HUES64 (cell line): ENCODE measurements around the gene DPM2. TPM values are rescaled to one million over a fixed set of nuclear protein-coding genes. Genes with fewer than 3 reads are reported as not detected.

Experiments
- H3K27ac ChIP-seq: 2 replicates; pipeline ENCODE4 v1.7.0; 2013; ENCODE audit warnings: low read depth, low read length, inconsistent platforms
- H3K27me3 ChIP-seq: 2 replicates; pipeline ENCODE4 v1.6.1; 2013; ENCODE audit warnings: mild to moderate bottlenecking, low read length; ENCODE audit not compliant: insufficient read depth
- H3K36me3 ChIP-seq: 2 replicates; pipeline ENCODE4 v1.6.1; 2013; ENCODE audit warnings: mild to moderate bottlenecking, low read length; ENCODE audit not compliant: insufficient read depth
- H3K4me1 ChIP-seq: 2 replicates; pipeline ENCODE4 v1.6.1; 2013; ENCODE audit warnings: mild to moderate bottlenecking, low read length, moderate library complexity; ENCODE audit not compliant: insufficient read depth
- H3K4me3 ChIP-seq: 2 replicates; pipeline ENCODE4 v1.5.1; 2013; ENCODE audit warnings: mild to moderate bottlenecking, low read length, moderate library complexity
- H3K9ac ChIP-seq: 2 replicates; pipeline ENCODE4 v1.6.1; 2013; ENCODE audit warnings: mild to moderate bottlenecking, low read depth, low read length
- H3K9me3 ChIP-seq: 2 replicates; pipeline ENCODE4 v1.6.1; 2013; ENCODE audit warnings: low read depth, low read length; ENCODE audit not compliant: insufficient read depth
- WGBS: fragments of 150-250, 120-280 bp; methylation state at CpG from one replicate; pipeline ENCODE4 v1.1.7; 2013; ENCODE audit warnings: missing lambda C conversion rate; 5-methylcytosine and 5-hydroxymethylcytosine counted together
- polyA plus RNA-seq, 2 experiments: library from polyadenylated mRNA; stranded (reverse); fragments of 50-300 nt; gene quantifications; one replicate each; pipeline ENCODE4 v1.2.3, GENCODE V29; 2013

Gene DPM2, protein sequence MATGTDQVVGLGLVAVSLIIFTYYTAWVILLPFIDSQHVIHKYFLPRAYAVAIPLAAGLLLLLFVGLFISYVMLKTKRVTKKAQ
- polyA plus RNA-seq (2013, experiment 1 of 2): 33.5 TPM
- 37.0 TPM for polyA plus RNA-seq (2013, experiment 2 of 2)

DNA sequence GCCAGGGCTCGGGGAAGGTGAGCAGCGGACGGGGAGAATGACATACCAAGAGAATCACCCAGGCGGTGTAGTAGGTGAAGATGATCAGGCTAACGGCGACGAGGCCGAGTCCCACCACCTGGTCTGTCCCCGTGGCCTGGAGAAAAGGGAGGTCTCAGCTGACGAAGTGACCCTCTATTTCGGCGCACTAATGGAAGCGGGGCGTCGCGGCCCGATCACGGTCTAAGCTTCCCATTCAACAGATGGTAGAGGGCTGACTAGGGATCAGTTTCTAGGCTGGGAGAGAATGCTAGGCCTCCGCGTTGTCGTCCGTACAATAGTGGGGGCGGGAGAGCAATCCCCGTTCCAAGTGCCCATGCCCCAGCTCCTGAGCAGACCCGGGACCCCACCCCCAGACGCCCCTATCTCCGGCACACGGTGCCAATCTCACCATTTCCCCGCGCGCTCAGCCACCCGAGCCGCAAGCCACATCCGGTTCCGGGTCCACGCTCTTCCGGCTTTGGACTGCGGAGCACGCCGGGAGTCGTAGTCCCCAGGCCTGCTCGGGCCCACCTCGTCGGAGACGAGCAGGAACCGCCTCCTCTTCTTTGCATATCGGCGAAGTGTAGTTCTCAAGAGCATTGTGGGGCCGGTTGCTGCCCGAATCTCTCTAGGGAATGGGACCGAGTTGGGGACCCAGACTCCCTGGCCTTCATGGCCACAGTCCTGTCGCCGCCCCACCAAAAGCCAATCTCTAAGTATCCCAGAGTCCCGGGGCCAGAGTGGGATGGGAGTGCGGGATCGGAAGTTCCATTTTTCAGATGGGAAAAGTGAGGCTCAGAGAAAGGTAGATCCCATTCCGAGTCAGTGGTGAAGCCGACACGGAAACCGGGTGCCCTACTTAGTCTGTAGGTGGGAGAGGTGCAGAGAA, at the start of gene DPM2:
Gene DPM2 (minus strand): TSS at position 467 of the 910 bp plus-strand sequence. CDS start 34 bp downstream, at position 433.
- no peaks in the 10 kb centered on the region for H3K9me3 ChIP-seq
- peaks cover 19% of the 10 kb centered on the region for H3K36me3 ChIP-seq
- H3K27ac ChIP-seq: 0 out of 2 replicates have a peak within 1 kb of the TSS, but pooled peaks have one; percentile 42
- H3K4me1 ChIP-seq: 0 out of 2 replicates have a peak, but pooled peaks cover 10% of the 10 kb centered on the region
- no peaks in the 10 kb centered on the region for H3K27me3 ChIP-seq
- peak within 1 kb of the TSS; percentile 72 for H3K9ac ChIP-seq
- peak within 1 kb of the TSS; percentile 90 for H3K4me3 ChIP-seq
- WGBS: 4% methylated on average over 60 of the region's 60 CpGs

DNA sequence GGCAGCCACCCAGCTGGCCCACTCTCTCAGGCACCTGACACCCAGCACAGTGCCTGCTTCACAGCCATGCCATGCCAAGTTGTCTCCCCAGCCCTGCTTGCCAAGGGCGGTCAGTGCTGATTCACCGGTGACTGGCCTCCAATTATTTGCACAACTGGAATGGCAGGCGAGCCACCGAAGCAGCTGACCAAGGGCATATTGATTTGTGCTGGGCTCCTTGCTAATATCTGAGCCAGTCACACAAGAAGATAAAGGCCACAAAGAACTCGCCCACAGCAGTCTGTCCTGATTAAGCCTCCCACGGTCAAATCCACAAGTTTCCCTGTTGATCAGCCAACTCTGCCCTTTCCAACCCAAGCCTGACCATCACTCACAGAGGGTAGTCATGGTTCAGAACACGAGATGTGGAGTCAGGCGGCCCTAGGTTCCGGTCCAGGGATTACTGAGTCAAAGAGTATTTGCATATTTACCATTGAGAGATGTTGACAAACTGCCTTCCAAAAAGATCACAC, 49.5 kb upstream of the DPM2 start:
- Histone ChIP-seq H3K9me3 (no peaks in the 10 kb centered on the region), H3K4me3 (no peak overlapping the region), H3K4me1 (no peaks in the 10 kb centered on the region), H3K27me3 (no peaks in the 10 kb centered on the region), H3K9ac (no peak overlapping the region), H3K27ac (no peak overlapping the region), H3K36me3 (no peaks in the 10 kb centered on the region)
- WGBS: 94% methylated on average over 9 of the region's 9 CpGs

DNA sequence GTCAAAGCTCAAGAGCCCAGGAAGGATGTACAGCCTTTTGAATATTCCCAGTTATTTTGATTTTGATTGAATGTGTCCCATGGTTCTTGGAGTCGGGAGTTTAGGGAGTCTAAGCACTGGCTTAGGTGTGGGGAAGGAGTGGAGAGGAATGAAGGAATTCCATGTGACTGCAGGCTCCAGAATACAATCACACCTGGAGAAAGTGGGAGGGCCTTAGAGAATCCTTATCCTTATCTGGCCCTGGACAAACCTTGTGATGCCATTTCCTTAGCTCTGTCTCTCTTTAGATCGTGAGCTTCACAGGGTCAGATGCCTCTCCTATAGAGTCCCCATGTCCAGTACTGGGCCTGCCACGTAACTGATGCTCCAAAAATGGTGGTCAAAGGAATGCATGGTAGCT, 47.4 kb upstream of the DPM2 start:
- Histone ChIP-seq H3K9me3 (no peaks in the 10 kb centered on the region), H3K27ac (no peak overlapping the region), H3K27me3 (no peaks in the 10 kb centered on the region), H3K4me3 (no peak overlapping the region), H3K4me1 (peaks cover 6% of the 10 kb centered on the region; the same call in 1 of the 2 replicates), H3K9ac (no peak overlapping the region), H3K36me3 (no peaks in the 10 kb centered on the region)
- WGBS: 91% methylated on average over 3 of the region's 3 CpGs

DNA sequence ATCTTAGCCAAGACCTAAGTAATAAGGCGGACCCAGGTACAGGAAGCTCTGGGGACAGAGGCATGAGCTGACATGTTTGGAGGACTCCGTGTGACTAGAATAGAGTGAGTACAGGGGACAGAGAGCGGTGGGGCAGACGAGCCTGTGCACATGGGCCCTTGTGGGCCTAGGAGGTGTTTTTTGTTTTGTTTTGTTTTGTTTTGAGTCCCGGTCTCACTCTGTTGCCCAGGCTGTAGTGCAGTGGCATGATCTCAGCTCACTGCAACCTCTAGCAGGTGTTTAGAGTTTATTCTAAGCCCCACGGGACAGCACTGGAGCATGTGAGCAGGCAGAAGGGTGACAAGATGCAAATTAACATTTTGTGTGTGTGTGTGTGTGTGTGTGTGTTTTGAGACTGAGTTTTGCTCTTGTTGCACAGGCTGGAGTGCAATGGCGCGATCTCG, 46.2 kb upstream of the DPM2 start:
- 94% methylated on average over 9 of the region's 9 CpGs for WGBS
- Histone ChIP-seq H3K27ac (no peak overlapping the region), H3K4me3 (no peak overlapping the region), H3K9ac (no peak overlapping the region), H3K36me3 (no peaks in the 10 kb centered on the region), H3K4me1 (peaks cover 7% of the 10 kb centered on the region; the same call in 1 of the 2 replicates), H3K27me3 (no peaks in the 10 kb centered on the region), H3K9me3 (no peaks in the 10 kb centered on the region)

DNA sequence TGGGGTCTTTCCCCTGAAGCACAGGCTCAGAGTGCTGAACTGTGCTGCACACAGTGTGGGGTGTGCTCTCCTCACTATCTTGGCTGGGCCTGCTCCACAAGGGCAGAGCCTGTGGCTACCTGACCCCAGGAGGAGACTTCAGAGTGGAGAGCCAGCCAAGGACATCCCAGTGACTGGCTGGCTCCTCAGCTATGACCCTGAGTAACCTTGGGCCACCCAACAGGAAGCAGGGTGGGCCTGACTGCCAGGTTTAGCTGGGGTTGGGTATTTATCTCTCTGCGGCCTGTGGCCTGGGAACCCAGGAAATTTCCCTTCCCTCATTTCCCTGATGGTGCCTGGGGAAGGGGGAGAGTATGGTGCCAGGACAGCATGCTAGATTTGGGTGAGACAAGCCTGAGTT, 45.3 kb upstream of the DPM2 start:
- no peak overlapping the region for H3K9ac ChIP-seq
- no peak overlapping the region for H3K4me3 ChIP-seq

DNA sequence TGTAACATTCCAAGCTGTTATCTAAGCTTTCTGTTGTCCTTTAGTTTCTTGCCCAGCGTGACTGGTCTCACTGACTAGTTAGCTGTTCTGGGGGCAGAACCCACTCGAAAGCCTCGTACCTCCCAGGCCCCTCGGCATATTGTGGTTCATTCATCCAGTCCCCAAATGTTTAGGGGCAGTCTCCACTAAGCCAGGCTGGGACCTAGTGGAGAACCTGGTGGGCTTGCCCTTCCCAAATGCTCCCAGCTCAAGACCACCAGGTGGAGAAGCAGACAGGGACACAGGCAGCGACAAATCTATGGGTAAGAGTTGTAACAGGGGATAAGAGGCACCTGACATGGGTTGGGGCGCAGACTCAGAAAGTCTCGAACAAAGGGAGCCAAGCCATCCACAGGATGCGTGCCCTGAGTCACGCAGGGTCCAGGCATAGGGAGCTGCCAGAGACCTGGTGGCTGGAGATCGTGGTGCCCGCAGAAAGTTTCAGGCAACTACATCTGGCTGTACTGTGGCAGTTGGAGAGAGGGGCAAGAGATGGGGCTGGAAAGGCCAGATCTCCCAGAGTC, 44.0 kb upstream of the DPM2 start:
- H3K4me1 ChIP-seq: peaks cover 25% of the 10 kb centered on the region
- 82% methylated on average over 11 of the region's 11 CpGs for WGBS
- no peaks in the 10 kb centered on the region for H3K27me3 ChIP-seq
- H3K9me3 ChIP-seq: no peaks in the 10 kb centered on the region
- peak overlapping the region; percentile 60 for H3K4me3 ChIP-seq
- no peaks in the 10 kb centered on the region for H3K36me3 ChIP-seq
- H3K9ac ChIP-seq: peak overlapping the region; percentile 78
- H3K27ac ChIP-seq: peak overlapping the region; percentile 93

More for the DNA sequence above, 45.3 kb upstream of the DPM2 start:
- no peaks in the 10 kb centered on the region for H3K27me3 ChIP-seq
- 75% methylated on average over 1 of the region's 1 CpG for WGBS
- no peak overlapping the region for H3K27ac ChIP-seq
- H3K36me3 ChIP-seq: no peaks in the 10 kb centered on the region
- H3K9me3 ChIP-seq: no peaks in the 10 kb centered on the region
- peaks cover 16% of the 10 kb centered on the region for H3K4me1 ChIP-seq

DNA sequence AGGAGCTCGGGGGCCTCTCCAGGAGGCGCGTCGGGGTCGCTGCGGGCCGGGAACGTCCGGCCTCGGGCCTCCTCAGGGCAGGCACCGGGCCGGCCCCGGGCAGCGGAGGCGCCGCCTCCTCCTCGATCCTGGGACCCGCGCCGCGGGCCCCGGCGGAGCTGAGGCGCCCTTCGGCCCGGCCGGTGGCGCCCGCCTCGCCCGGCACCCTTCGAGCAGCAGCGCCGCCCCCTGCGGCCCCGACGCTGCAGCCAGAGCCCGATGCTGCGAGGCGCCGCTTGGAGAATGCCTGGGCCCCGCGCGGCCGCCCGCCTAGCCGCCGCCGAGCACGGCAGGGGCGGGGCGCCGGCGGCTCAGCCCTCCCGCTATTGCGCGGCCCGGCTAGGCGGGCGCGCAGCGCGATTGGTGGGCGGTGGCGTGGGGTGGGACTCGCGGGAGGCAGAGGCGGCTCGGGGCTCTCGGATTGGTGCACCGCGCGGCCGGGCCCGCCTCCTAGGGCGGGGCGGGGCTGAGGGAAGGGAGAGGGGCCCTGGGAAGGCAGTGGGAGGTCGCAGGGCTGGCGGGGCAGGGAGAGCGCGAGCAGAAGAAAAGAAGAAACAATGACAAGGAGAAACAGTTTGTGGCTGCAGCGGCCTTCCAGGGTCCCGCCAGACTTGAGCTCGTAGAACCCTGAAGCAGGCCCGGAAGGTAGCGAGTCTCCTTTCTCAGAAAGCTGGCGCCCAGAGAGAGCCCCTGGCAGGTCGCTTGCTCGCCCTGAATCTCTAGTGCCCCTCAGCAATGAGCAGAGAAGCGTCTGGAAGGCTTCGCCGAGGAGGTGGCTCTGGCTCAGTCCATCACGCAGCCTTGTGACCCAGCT, 43.3 kb upstream of the DPM2 start, which contains the start of gene EEIG1:
Gene EEIG1 (minus strand): TSS at position 284 of the 853 bp plus-strand sequence. CDS start 852 bp downstream, outside the sequence.
- H3K9ac ChIP-seq: peak within 1 kb of the TSS; percentile 78
- H3K27me3 ChIP-seq: no peaks in the 10 kb centered on the region
- no peaks in the 10 kb centered on the region for H3K9me3 ChIP-seq
- H3K4me3 ChIP-seq: peak within 1 kb of the TSS; percentile 76
- peak within 1 kb of the TSS; percentile 93 for H3K27ac ChIP-seq
- no peaks in the 10 kb centered on the region for H3K36me3 ChIP-seq
- H3K4me1 ChIP-seq: peaks cover 25% of the 10 kb centered on the region
- 2% methylated on average over 93 of the region's 93 CpGs for WGBS

DNA sequence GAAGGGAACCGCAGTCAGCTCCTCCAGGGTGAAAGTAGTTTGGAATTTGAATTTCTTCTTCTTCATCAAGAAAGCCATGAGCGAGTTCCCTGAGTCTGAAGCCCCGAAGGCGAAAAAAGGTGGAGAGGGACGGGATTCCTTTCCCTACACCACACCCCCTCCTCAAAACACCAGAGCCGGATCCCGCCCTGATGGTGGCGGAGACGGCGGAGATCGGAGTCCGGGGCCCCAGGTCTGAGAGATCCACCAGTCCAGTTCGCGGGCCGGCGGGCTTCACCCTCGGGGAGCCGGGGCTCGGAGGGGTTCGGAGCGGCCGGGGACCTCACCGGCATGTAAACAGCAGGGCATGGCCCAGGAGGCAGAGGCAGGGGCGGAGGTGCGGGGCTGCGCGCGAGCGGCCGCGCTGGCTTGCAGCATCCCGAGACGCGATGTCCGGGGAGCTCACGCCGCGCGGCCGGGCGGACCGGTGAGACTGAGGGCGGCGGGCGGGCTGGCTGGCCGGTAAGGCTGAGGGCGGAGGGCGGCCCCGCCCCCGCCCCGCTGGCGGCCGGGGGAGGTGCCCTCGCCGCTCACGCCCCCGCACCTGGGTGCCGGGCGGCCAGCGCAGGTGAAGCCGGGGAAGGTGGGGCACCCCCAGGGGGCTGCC, 42.5 kb upstream of the DPM2 start:
- WGBS: under 1% methylated on average over 61 of the region's 61 CpGs
- Histone ChIP-seq H3K27ac (peak overlapping the region; percentile 68; the same call in 1 of the 2 replicates), H3K36me3 (no peaks in the 10 kb centered on the region), H3K4me1 (peaks cover 25% of the 10 kb centered on the region), H3K9ac (peak overlapping the region; percentile 73), H3K4me3 (peak overlapping the region; percentile 76), H3K27me3 (no peaks in the 10 kb centered on the region), H3K9me3 (no peaks in the 10 kb centered on the region)

DNA sequence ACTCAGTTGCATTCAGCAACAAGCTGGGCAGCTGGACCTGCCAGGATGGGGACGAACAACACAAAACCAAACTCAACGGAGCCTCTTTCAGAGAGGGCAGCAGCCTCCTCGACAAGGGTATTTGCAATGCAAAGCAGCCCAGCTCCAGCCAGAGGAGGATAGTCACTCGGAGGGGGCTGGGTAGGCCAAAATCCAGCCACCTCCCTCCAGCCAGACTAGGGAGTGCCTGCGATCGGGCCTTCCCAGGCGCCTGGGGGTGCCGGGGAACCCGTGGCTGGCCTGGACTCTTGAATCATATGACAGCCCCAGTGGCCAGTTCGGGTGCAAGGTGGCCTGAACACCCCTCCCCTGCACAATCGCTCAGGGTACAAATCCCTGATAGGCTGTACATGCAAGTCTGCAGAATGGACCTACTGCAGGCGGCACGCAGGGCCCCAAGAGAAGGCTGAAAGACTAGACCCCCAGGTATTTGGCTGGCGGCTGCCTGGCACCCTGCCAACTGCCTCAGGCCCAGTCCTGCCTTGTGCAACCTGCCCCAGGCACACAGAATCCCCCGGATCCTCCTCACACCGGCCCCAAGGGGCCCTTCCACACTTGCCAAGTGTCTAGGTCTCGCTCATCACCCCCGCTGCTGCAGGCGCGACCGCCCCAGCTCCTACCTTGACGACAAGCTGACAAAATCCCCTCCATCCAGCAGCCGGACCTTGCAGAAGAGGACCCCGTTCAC, 41.8 kb upstream of the DPM2 start:
- no peaks in the 10 kb centered on the region for H3K27me3 ChIP-seq
- H3K36me3 ChIP-seq: no peaks in the 10 kb centered on the region
- H3K9ac ChIP-seq: peak overlapping the region; percentile 73
- WGBS: under 1% methylated on average over 24 of the region's 24 CpGs
- H3K4me1 ChIP-seq: peaks cover 25% of the 10 kb centered on the region
- H3K9me3 ChIP-seq: no peaks in the 10 kb centered on the region
- peak overlapping the region; percentile 66; the same call in 1 of the 2 replicates for H3K27ac ChIP-seq
- peak overlapping the region; percentile 76 for H3K4me3 ChIP-seq
